Upper lobe of left lung (tissue), 6 donors: Measurements from ENCODE around the gene LRP1. TPM values are rescaled to one million over a fixed set of nuclear protein-coding genes. Genes with fewer than 3 reads are reported as not detected.

Source experiments
- ATAC-seq, 2 donors: fragments of 200-7000 bp; cut with Tn5 transposase; one replicate each; pipeline ENCODE4 v1.9.1; 2022; ENCODE audit warnings: mild to moderate bottlenecking in 2 of 2, moderate library complexity in 2 of 2; ENCODE audit not compliant: low FRiP score in 2 of 2
- DNase-seq, 2 donors: peaks; one replicate each; pipeline ENCODE4 v3.0.0-alpha.2; 2019 to 2020
- H3K27ac ChIP-seq, 4 donors: fragments of 200-600 bp; sonication (generic); one replicate each; pipeline ENCODE4 v1.5.1; 2016 to 2019
- H3K27me3 ChIP-seq, 4 donors: fragments of 200-600 bp; sonication (generic); one replicate each; pipeline ENCODE4 v1.5.1; 2017 to 2019
- H3K36me3 ChIP-seq, 4 donors: fragments of 200-600 bp; sonication (generic); one replicate each; pipeline ENCODE4 v1.5.1; 2016 to 2019
- H3K4me1 ChIP-seq, 4 donors: fragments of 200-600 bp; sonication (generic); one replicate each; pipeline ENCODE4 v1.5.1; 2018 to 2019
- H3K4me3 ChIP-seq, 4 donors: fragments of 200-600 bp; sonication (generic); one replicate each; pipeline ENCODE4 v1.5.1; 2017 to 2019; ENCODE audit warnings: mild to moderate bottlenecking in 2 of 4, moderate library complexity in 1 of 4
- H3K9me3 ChIP-seq, 4 donors: fragments of 200-600 bp; sonication (generic); one replicate each; pipeline ENCODE4 v1.5.1; 2018 to 2019
- CTCF ChIP-seq, 6 experiments: fragments of 450-650 bp in 4 of 6; fragments of 200-600 bp in 2 of 6; sonication (generic) in 2 of 6; IDR thresholded peaks; one replicate each; pipeline ENCODE4 v1.5.1; 2016 to 2019; ENCODE audit warnings: antibody characterized with exemption in 6 of 6
- EP300 ChIP-seq, 4 donors: sonication (generic); formaldehyde crosslinking; IDR thresholded peaks; one replicate each; pipeline ENCODE4 v1.5.1; 2017; ENCODE audit warnings: antibody characterized with exemption in 4 of 4, control low read depth in 2 of 4
- POLR2A ChIP-seq, 4 donors: fragments of 450-650 bp; IDR thresholded peaks; one replicate each; pipeline ENCODE4 v1.5.1; 2016 to 2017; ENCODE audit warnings: antibody characterized with exemption in 4 of 4, mild to moderate bottlenecking in 2 of 4
- POLR2AphosphoS5 ChIP-seq, 2 donors: sonication (generic); formaldehyde crosslinking; IDR thresholded peaks; one replicate each; pipeline ENCODE4 v1.5.1; 2017; ENCODE audit warnings: antibody characterized with exemption in 2 of 2
- WGBS, 2 donors: methylation state at CpG; one replicate each; pipeline ENCODE4 v1.1.5; 2017 to 2018; 5-methylcytosine and 5-hydroxymethylcytosine counted together
- total RNA-seq, 6 donors: library from RNA; depleted of rRNA in 4 of 6; stranded (reverse); fragments of >200 nt in 4 of 6; gene quantifications; one replicate each; pipeline versions ENCODE4 v1.1.0 to v1.2.1, GENCODE V29; 2016 to 2021
- donor health status: DM: no; HTN: no; CAD: no; lungs with moderate emphysema.
- donor health status: DM: no; HTN: yes; CAD: no; lungs with severe emphysema.

LRP1 gene
- total RNA-seq, 6 donors from 2014 or later, result 137 to 504 (median 308) TPM

GRCh38 chr12:57107456-57108155 is 20.7 kb upstream of the LRP1 start:
- Histone ChIP-seq H3K27me3 (no peaks in the 10 kb centered on the region), H3K4me1 (peaks cover 29 to 43% (median 33%) of the 10 kb centered on the region in 4 donors), H3K9me3 (no peaks in the 10 kb centered on the region), H3K4me3 (no peak overlapping the region), H3K27ac (peak overlapping the region in 1 of 4 donors; percentile 18), H3K36me3 (peaks cover 24 to 58% (median 50%) of the 10 kb centered on the region in 4 donors)
- DNase-seq, result peak in 1 of 2 donors; percentile 55
- no peak for ATAC-seq
- WGBS, 2 donors, result 76 to 79% methylated on average over 7 of the region's 7 CpGs
- TF ChIP-seq POLR2A (IDR thresholded peaks at IDR 0.05) (no peak), EP300 (IDR thresholded peaks at IDR 0.05) (no peak), POLR2AphosphoS5 (IDR thresholded peaks at IDR 0.05) (no peak), CTCF (IDR thresholded peaks at IDR 0.05) (no peak)

GRCh38 chr12:57109207-57110103 is 18.8 kb upstream of the LRP1 start:
- Histone ChIP-seq H3K27me3 (no peaks in the 10 kb centered on the region), H3K27ac (peak overlapping the region; percentile 94 to 100 (median 99)), H3K4me3 (peak overlapping the region; percentile 67 to 84 (median 72)), H3K9me3 (no peaks in the 10 kb centered on the region), H3K36me3 (peaks cover 18 to 44% (median 39%) of the 10 kb centered on the region in 4 donors), H3K4me1 (peaks cover 31 to 39% (median 35%) of the 10 kb centered on the region in 4 donors)
- no peak for DNase-seq
- ATAC-seq, result no peak
- TF ChIP-seq POLR2AphosphoS5 (IDR thresholded peaks at IDR 0.05) (no peak), CTCF (IDR thresholded peaks at IDR 0.05) (no peak), EP300 (IDR thresholded peaks at IDR 0.05) (no peak), POLR2A (IDR thresholded peaks at IDR 0.05) (no peak)
- 46 to 58% methylated on average over 7 of the region's 7 CpGs for WGBS, 2 donors

- peaks cover 31 to 39% (median 35%) of the 10 kb centered on the region in 4 donors for H3K4me1 ChIP-seq
- TF ChIP-seq EP300 (IDR thresholded peaks at IDR 0.05) (no peak), POLR2A (IDR thresholded peaks at IDR 0.05) (peak in 1 of 4 donors; percentile 47), POLR2AphosphoS5 (IDR thresholded peaks at IDR 0.05) (peak; percentile 34 to 54), CTCF (IDR thresholded peaks at IDR 0.05) (peak in 1 of 6 experiments; percentile 5)
- peak overlapping the region; percentile 67 to 84 (median 72) for H3K4me3 ChIP-seq
- ATAC-seq, result peak; percentile 1 to 55
- no peaks in the 10 kb centered on the region for H3K27me3 ChIP-seq
- peak overlapping the region; percentile 94 to 100 (median 99) for H3K27ac ChIP-seq
- 4 to 7% methylated on average over 9 to 27 of the region's 28 CpGs for WGBS, 2 donors
- H3K9me3 ChIP-seq, result no peaks in the 10 kb centered on the region
- peak; percentile 82 to 91 for DNase-seq
- peaks cover 10 to 35% (median 30%) of the 10 kb centered on the region in 4 donors for H3K36me3 ChIP-seq
These were observed 17.9 kb upstream of the LRP1 start for GRCh38 chr12:57110104-57111030.

GRCh38 chr12:57111031-57111734 is 17.1 kb upstream of the LRP1 start, which contains the start of gene STAT6:
STAT6 (minus strand) TSS chr12:57111362; CDS start chr12:57108278, 3,084 bp downstream.
- H3K27ac ChIP-seq, result peak within 1 kb of the TSS; percentile 94 to 100 (median 99)

More at GRCh38 chr12:57111031-57111734, 17.1 kb upstream of the LRP1 start, which contains the start of gene STAT6:
- ATAC-seq, result peak; percentile 90 to 92
- DNase-seq, result peak in 1 of 2 donors; percentile 93
- Histone ChIP-seq H3K27me3 (no peaks in the 10 kb centered on the region), H3K4me3 (peak within 1 kb of the TSS; percentile 67 to 84 (median 72)), H3K36me3 (peaks cover 2 to 27% (median 22%) of the 10 kb centered on the region in 4 donors), H3K4me1 (peaks cover 31 to 39% (median 35%) of the 10 kb centered on the region in 4 donors), H3K9me3 (no peaks in the 10 kb centered on the region)
- peak in 3 of 6 experiments; percentile 18 to 21 (median 20) for TF ChIP-seq CTCF (IDR thresholded peaks at IDR 0.05)
- peak in 1 of 2 donors; percentile 81 for TF ChIP-seq POLR2AphosphoS5 (IDR thresholded peaks at IDR 0.05)
- TF ChIP-seq POLR2A (IDR thresholded peaks at IDR 0.05), result peak; percentile 25 to 84 (median 54)
- no peak for TF ChIP-seq EP300 (IDR thresholded peaks at IDR 0.05)
- WGBS, 2 donors, result 1 to 5% methylated on average over 9 to 13 of the region's 13 CpGs
